ENCODE results near the gene LFNG. TPM values are rescaled to one million over a fixed set of nuclear protein-coding genes. Genes with fewer than 3 reads are reported as not detected.
A peak's percentile ranks its signal among the peaks of the same experiment; 100 is the strongest.

The LFNG gene
- total RNA-seq, 2 experiments from 2014 or later = 115 to 121 TPM

- peaks cover 5% of the 10 kb centered on the region for H3K27me3 Mint-ChIP-seq
- POLR2A ChIA-PET = no interaction called here
- DNase-seq = no peak
Observed at GRCh38 chr7:2500701-2501100, 18.9 kb upstream of the LFNG start.

GRCh38 chr7:2501947-2502646 lies 17.5 kb upstream of the LFNG start:
- no peak for DNase-seq
- POLR2A ChIA-PET = interaction anchor here (1.0 kb wide), 1 partner anchor 28 kb away, joined by 3 read pairs; no protein-coding TSS in a partner anchor
- Mint-ChIP-seq H3K36me3 (no peaks in the 10 kb centered on the region), H3K27me3 (no peaks in the 10 kb centered on the region), H3K4me3 (no peak overlapping the region), H3K4me1 (no peaks in the 10 kb centered on the region), H3K9me3 (no peaks in the 10 kb centered on the region), H3K27ac (no peak overlapping the region)
- ATAC-seq (ENCODE audit: low read depth) = no peak

More at GRCh38 chr7:2500701-2501100, 18.9 kb upstream of the LFNG start:
- H3K36me3 Mint-ChIP-seq = no peaks in the 10 kb centered on the region
- H3K27ac Mint-ChIP-seq = peak overlapping the region; percentile 33
- H3K9me3 Mint-ChIP-seq = no peaks in the 10 kb centered on the region
- ATAC-seq (ENCODE audit: low read depth) = no peak
- no peaks in the 10 kb centered on the region for H3K4me1 Mint-ChIP-seq
- H3K4me3 Mint-ChIP-seq = no peak overlapping the region

- POLR2A ChIA-PET = no interaction called here
- no peaks in the 10 kb centered on the region for H3K36me3 Mint-ChIP-seq
- DNase-seq = no peak
- H3K27me3 Mint-ChIP-seq = no peaks in the 10 kb centered on the region
- peaks cover under 1% of the 10 kb centered on the region for H3K4me1 Mint-ChIP-seq
- H3K9me3 Mint-ChIP-seq = no peaks in the 10 kb centered on the region
- H3K4me3 Mint-ChIP-seq = no peak overlapping the region
- no peak overlapping the region for H3K27ac Mint-ChIP-seq
- ATAC-seq (ENCODE audit: low read depth) = no peak
Observed at GRCh38 chr7:2502647-2502966, 17.0 kb upstream of the LFNG start.

- no peak for DNase-seq
- Mint-ChIP-seq H3K27me3 (no peaks in the 10 kb centered on the region), H3K4me3 (no peak overlapping the region), H3K4me1 (peaks cover 3% of the 10 kb centered on the region), H3K36me3 (no peaks in the 10 kb centered on the region), H3K9me3 (no peaks in the 10 kb centered on the region), H3K27ac (no peak overlapping the region)
- no peak for ATAC-seq (ENCODE audit: low read depth)
- POLR2A ChIA-PET = no interaction called here
Observed at GRCh38 chr7:2503056-2503941, 16.3 kb upstream of the LFNG start.

- H3K4me3 Mint-ChIP-seq = no peak overlapping the region
- no peaks in the 10 kb centered on the region for H3K36me3 Mint-ChIP-seq
- POLR2A ChIA-PET = no interaction called here
- H3K27ac Mint-ChIP-seq = no peak overlapping the region
- ATAC-seq (ENCODE audit: low read depth) (no peak), DNase-seq (no peak)
- H3K27me3 Mint-ChIP-seq = no peaks in the 10 kb centered on the region
- H3K9me3 Mint-ChIP-seq = no peaks in the 10 kb centered on the region
- H3K4me1 Mint-ChIP-seq = peaks cover 11% of the 10 kb centered on the region
Observed at GRCh38 chr7:2504128-2504888, 15.3 kb upstream of the LFNG start.

GRCh38 chr7:2504889-2505375 lies 14.6 kb upstream of the LFNG start:
- ATAC-seq (ENCODE audit: low read depth) = no peak
- H3K4me1 Mint-ChIP-seq = peaks cover 15% of the 10 kb centered on the region
- POLR2A ChIA-PET = no interaction called here

GRCh38 chr7:2505401-2505800 lies 14.2 kb upstream of the LFNG start:
- H3K27me3 Mint-ChIP-seq = no peaks in the 10 kb centered on the region
- no peaks in the 10 kb centered on the region for H3K9me3 Mint-ChIP-seq
- H3K27ac Mint-ChIP-seq = no peak overlapping the region
- ATAC-seq (ENCODE audit: low read depth) = no peak
- H3K36me3 Mint-ChIP-seq = no peaks in the 10 kb centered on the region
- H3K4me1 Mint-ChIP-seq = peaks cover 18% of the 10 kb centered on the region
- no peak for DNase-seq
- no peak overlapping the region for H3K4me3 Mint-ChIP-seq
- POLR2A ChIA-PET = no interaction called here

More at GRCh38 chr7:2504889-2505375, 14.6 kb upstream of the LFNG start:
- Mint-ChIP-seq H3K9me3 (no peaks in the 10 kb centered on the region), H3K4me3 (no peak overlapping the region), H3K27ac (no peak overlapping the region), H3K27me3 (no peaks in the 10 kb centered on the region), H3K36me3 (no peaks in the 10 kb centered on the region)
- no peak for DNase-seq

- H3K4me3 Mint-ChIP-seq = no peak overlapping the region
- H3K4me1 Mint-ChIP-seq = peaks cover 28% of the 10 kb centered on the region
- H3K36me3 Mint-ChIP-seq = no peaks in the 10 kb centered on the region
- no peaks in the 10 kb centered on the region for H3K9me3 Mint-ChIP-seq
- no peak for ATAC-seq (ENCODE audit: low read depth)
- no peaks in the 10 kb centered on the region for H3K27me3 Mint-ChIP-seq
- POLR2A ChIA-PET = interaction anchor here (0.8 to 6.4 kb wide), 3 partner anchors 9 to 124 kb away, joined by 3 to 207 read pairs (median 6); partner anchors contain the start of gene LFNG
- H3K27ac Mint-ChIP-seq = peak overlapping the region; percentile 56
- no peak for DNase-seq
Observed at GRCh38 chr7:2507208-2507916, 12.2 kb upstream of the LFNG start.

GRCh38 chr7:2507917-2508306 lies 11.7 kb upstream of the LFNG start:
- H3K4me1 Mint-ChIP-seq = peaks cover 33% of the 10 kb centered on the region
- H3K4me3 Mint-ChIP-seq = peak overlapping the region; percentile 77
- no peaks in the 10 kb centered on the region for H3K9me3 Mint-ChIP-seq
- H3K27me3 Mint-ChIP-seq = no peaks in the 10 kb centered on the region
- DNase-seq (no peak), ATAC-seq (ENCODE audit: low read depth) (no peak)
- peak overlapping the region; percentile 94 for H3K27ac Mint-ChIP-seq
- H3K36me3 Mint-ChIP-seq = no peaks in the 10 kb centered on the region
- POLR2A ChIA-PET = interaction anchor here (0.8 to 6.4 kb wide), 5 partner anchors 9 to 203 kb away, joined by 3 to 207 read pairs (median 4); partner anchors contain the start of gene LFNG

- Mint-ChIP-seq H3K4me3 (peak overlapping the region; percentile 77), H3K36me3 (no peaks in the 10 kb centered on the region), H3K27ac (peak overlapping the region; percentile 94), H3K27me3 (no peaks in the 10 kb centered on the region), H3K9me3 (no peaks in the 10 kb centered on the region), H3K4me1 (peaks cover 37% of the 10 kb centered on the region)
- POLR2A ChIA-PET = interaction anchor here (0.8 to 6.4 kb wide), 12 partner anchors 9 to 202 kb away, joined by 3 to 207 read pairs (median 4); partner anchors contain the start of genes BRAT1 and LFNG
- DNase-seq (peak; percentile 79), ATAC-seq (ENCODE audit: low read depth) (peak; percentile 70)
Observed at GRCh38 chr7:2508327-2509215, 11.0 kb upstream of the LFNG start.

GRCh38 chr7:2509298-2509906 lies 10.2 kb upstream of the LFNG start:
- no peak for DNase-seq
- peaks cover 37% of the 10 kb centered on the region for H3K4me1 Mint-ChIP-seq
- peak overlapping the region; percentile 77 for H3K4me3 Mint-ChIP-seq
- peak overlapping the region; percentile 94 for H3K27ac Mint-ChIP-seq
- no peaks in the 10 kb centered on the region for H3K36me3 Mint-ChIP-seq
- H3K27me3 Mint-ChIP-seq = no peaks in the 10 kb centered on the region
- ATAC-seq (ENCODE audit: low read depth) = no peak
- POLR2A ChIA-PET = interaction anchor here (0.8 to 6.4 kb wide), 9 partner anchors 8 to 136 kb away, joined by 3 to 207 read pairs (median 4); partner anchors contain the start of genes BRAT1 and LFNG
- H3K9me3 Mint-ChIP-seq = no peaks in the 10 kb centered on the region
